Neural cell (in vitro differentiated cells): Measurements from ENCODE around the gene CYSRT1.

Experiments used
- CTCF ChIP-seq: fragments of 450-650 bp; IDR thresholded peaks from 2 replicates; pipeline ENCODE4 v1.5.1; 2014; ENCODE audit warnings: antibody characterized with exemption, mild to moderate bottlenecking, moderate library complexity; ENCODE audit not compliant: poor library complexity, severe bottlenecking
- EZH2 ChIP-seq: fragments of 200-600, 300-800 bp; shearing (Covaris generic), sonication (generic); IDR thresholded peaks from 2 replicates; pipeline ENCODE4 v1.6.1; 2014; ENCODE audit warnings: antibody characterized with exemption, low read length, borderline replicate concordance, mild to moderate bottlenecking; ENCODE audit not compliant: insufficient read depth, poor library complexity, severe bottlenecking

GRCh38 chr9:137250329-137251193 is 25.6 kb downstream of the CYSRT1 start:
- TF ChIP-seq CTCF (no peak), EZH2 (no peak)
